ENCODE results near the gene MYH4. TPM values are rescaled to one million over a fixed set of nuclear protein-coding genes. Genes with fewer than 3 reads are reported as not detected.

The MYH4 gene
- total RNA-seq, 1 donor from 2014 or later = not detected

GRCh38 chr17:10398352-10398751 is 71.0 kb downstream of the MYH4 start:
- no peaks in the 10 kb centered on the region for H3K36me3 ChIP-seq (ENCODE audit: control insufficient read depth, insufficient read depth, low read length)
- TF ChIP-seq, protein P1, sequence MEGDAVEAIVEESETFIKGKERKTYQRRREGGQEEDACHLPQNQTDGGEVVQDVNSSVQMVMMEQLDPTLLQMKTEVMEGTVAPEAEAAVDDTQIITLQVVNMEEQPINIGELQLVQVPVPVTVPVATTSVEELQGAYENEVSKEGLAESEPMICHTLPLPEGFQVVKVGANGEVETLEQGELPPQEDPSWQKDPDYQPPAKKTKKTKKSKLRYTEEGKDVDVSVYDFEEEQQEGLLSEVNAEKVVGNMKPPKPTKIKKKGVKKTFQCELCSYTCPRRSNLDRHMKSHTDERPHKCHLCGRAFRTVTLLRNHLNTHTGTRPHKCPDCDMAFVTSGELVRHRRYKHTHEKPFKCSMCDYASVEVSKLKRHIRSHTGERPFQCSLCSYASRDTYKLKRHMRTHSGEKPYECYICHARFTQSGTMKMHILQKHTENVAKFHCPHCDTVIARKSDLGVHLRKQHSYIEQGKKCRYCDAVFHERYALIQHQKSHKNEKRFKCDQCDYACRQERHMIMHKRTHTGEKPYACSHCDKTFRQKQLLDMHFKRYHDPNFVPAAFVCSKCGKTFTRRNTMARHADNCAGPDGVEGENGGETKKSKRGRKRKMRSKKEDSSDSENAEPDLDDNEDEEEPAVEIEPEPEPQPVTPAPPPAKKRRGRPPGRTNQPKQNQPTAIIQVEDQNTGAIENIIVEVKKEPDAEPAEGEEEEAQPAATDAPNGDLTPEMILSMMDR (IDR thresholded peaks at IDR 0.05; ENCODE audit: insufficient read depth, low read length, poor library complexity, severe bottlenecking) = no peak
- H3K27me3 ChIP-seq (ENCODE audit: control insufficient read depth, insufficient read depth, low read length) = no peaks in the 10 kb centered on the region
- no peak overlapping the region for H3K4me3 ChIP-seq (ENCODE audit: low read depth, low read length)
- DNase-seq (ENCODE audit: low read depth) = no peak

GRCh38 chr17:10396524-10397163 is 72.7 kb downstream of the MYH4 start:
- TF ChIP-seq, protein P1 (IDR thresholded peaks at IDR 0.05; ENCODE audit: insufficient read depth, low read length, poor library complexity, severe bottlenecking) = no peak
- no peak for DNase-seq (ENCODE audit: low read depth)
- Histone ChIP-seq H3K27me3 (ENCODE audit: control insufficient read depth, insufficient read depth, low read length) (no peaks in the 10 kb centered on the region), H3K36me3 (ENCODE audit: control insufficient read depth, insufficient read depth, low read length) (no peaks in the 10 kb centered on the region), H3K4me3 (ENCODE audit: low read depth, low read length) (no peak overlapping the region)

GRCh38 chr17:10394201-10394887 is 75.0 kb downstream of the MYH4 start:
- no peak for DNase-seq (ENCODE audit: low read depth)
- no peak overlapping the region for H3K4me3 ChIP-seq (ENCODE audit: low read depth, low read length)
- H3K27me3 ChIP-seq (ENCODE audit: control insufficient read depth, insufficient read depth, low read length) = no peaks in the 10 kb centered on the region
- TF ChIP-seq, protein P1 (IDR thresholded peaks at IDR 0.05; ENCODE audit: insufficient read depth, low read length, poor library complexity, severe bottlenecking) = no peak
- H3K36me3 ChIP-seq (ENCODE audit: control insufficient read depth, insufficient read depth, low read length) = no peaks in the 10 kb centered on the region

Other genes with a start within 250 kb of the MYH4 start
- not detected in 2 replicates for gene MYH13, start 96.6 kb downstream of the MYH4 start, total RNA-seq
- not detected in 2 replicates for gene MYH8, start 47.6 kb downstream of the MYH4 start, total RNA-seq
- gene MYH1, start 49.0 kb upstream of the MYH4 start, total RNA-seq = not detected in 2 replicates
- gene MYH2, start 80.1 kb upstream of the MYH4 start, total RNA-seq = not detected in 2 replicates
- 0.33 and 0.41 TPM in 2 replicates for gene MYH3, start 187.8 kb upstream of the MYH4 start, total RNA-seq
- 30.5 and 32.9 TPM in 2 replicates for gene SCO1, start 228.0 kb upstream of the MYH4 start, total RNA-seq
- gene ADPRM, start 228.0 kb upstream of the MYH4 start, total RNA-seq = 16.4 and 18.8 TPM in 2 replicates

All from kidney epithelial cell (primary cell).